Heart left ventricle (tissue), 16 donors: ENCODE results near the gene DZIP1. TPM values are rescaled to one million over a fixed set of nuclear protein-coding genes. Genes with fewer than 3 reads are reported as not detected.
"Not testable (repeated sequence)": the region's sequence is repeated elsewhere in the genome, so short reads cannot be mapped to it uniquely, and the experiment has no call there.

Experiments used
- ATAC-seq, 4 donors: fragments of 200-7000 bp; cut with Tn5 transposase; one replicate each; pipeline ENCODE4 v1.9.1; 2020 to 2022; ENCODE audit warnings: moderate library complexity in 4 of 4, mild to moderate bottlenecking in 3 of 4, moderate number of reproducible peaks in 1 of 4
- DNase-seq, 5 donors: peaks; one replicate each; pipeline ENCODE4 v3.0.0-alpha.2; 2020
- H3K27ac ChIP-seq, 12 donors: fragments of 200-600 bp; sonication (generic) in 4 of 12; one replicate each; pipeline versions ENCODE4 v1.5.0 to v1.8.0; 2016 to 2022; ENCODE audit warnings: mild to moderate bottlenecking in 2 of 12
- H3K27me3 ChIP-seq, 9 donors: fragments of 200-600 bp; sonication (generic) in 2 of 9; one replicate each; pipeline versions ENCODE4 v1.5.1 to v1.8.0; 2016 to 2022; ENCODE audit warnings: mild to moderate bottlenecking in 3 of 9
- H3K36me3 ChIP-seq, 9 donors: fragments of 200-600 bp; sonication (generic) in 2 of 9; one replicate each; pipeline versions ENCODE4 v1.5.0 to v1.8.0; 2018 to 2022; ENCODE audit warnings: mild to moderate bottlenecking in 2 of 9
- H3K4me1 ChIP-seq, 12 donors: fragments of 200-600 bp; sonication (generic) in 4 of 12; one replicate each; pipeline versions ENCODE4 v1.5.0 to v1.8.0; 2016 to 2022; ENCODE audit warnings: mild to moderate bottlenecking in 3 of 12
- H3K4me3 ChIP-seq, 12 donors: fragments of 200-600 bp; sonication (generic) in 4 of 12; one replicate each; pipeline versions ENCODE4 v1.5.0 to v1.8.0; 2017 to 2022; ENCODE audit warnings: mild to moderate bottlenecking in 9 of 12, moderate library complexity in 4 of 12
- H3K9me3 ChIP-seq, 12 donors: fragments of 200-600 bp; sonication (generic) in 4 of 12; one replicate each; pipeline versions ENCODE4 v1.5.0 to v1.8.0; 2016 to 2022; ENCODE audit warnings: mild to moderate bottlenecking in 1 of 12
- POLR2A ChIP-seq, 2 donors: fragments of 450-650 bp; IDR thresholded peaks; one replicate each; pipeline ENCODE4 v1.6.1; 2017; ENCODE audit warnings: antibody characterized with exemption in 2 of 2, mild to moderate bottlenecking in 2 of 2, moderate library complexity in 2 of 2
- WGBS, 4 donors: extraction: QIAGEN DNeasy Blood & Tissue Kit in 2 of 4; methylation state at CpG; one replicate each; pipeline versions ENCODE4 v1.1.5 to v1.1.7; 2013 to 2018; 5-methylcytosine and 5-hydroxymethylcytosine counted together
- intact Hi-C, 10 donors: fragments of 100-400 bp; cut with DNase I; formaldehyde crosslinking; loops; one replicate each; pipeline versions ENCODE4 v1.11.1 to v1.14.2; 2022
- polyA plus RNA-seq, 2 donors: library from polyadenylated mRNA; stranded (reverse); fragments of 200-250 nt; gene quantifications; one replicate each; pipeline ENCODE4 v1.2.3, GENCODE V29; 2013
- total RNA-seq, 9 donors: library from RNA; depleted of rRNA in 2 of 9; stranded (reverse); fragments of >200 nt in 2 of 9; fragmentation: NEBNext Ultra II Directional in 3 of 9; extraction: Animal tissue kit (Norgen Biotek cat#: 25700) in 3 of 9; gene quantifications; one replicate each; pipeline versions ENCODE4 v1.1.0 to v1.2.4, GENCODE V29; 2016 to 2023
- TF ChIP-seq, protein P1 (sequence below), 12 donors: fragments of 200-600 bp; sonication (generic) in 4 of 12; IDR thresholded peaks; one replicate each; pipeline versions ENCODE4 v1.5.0 to v1.8.0; 2018 to 2022; ENCODE audit warnings: antibody characterized with exemption in 12 of 12, mild to moderate bottlenecking in 5 of 12
- donor health status: ischemic (EF 13 %, LVEDD 7.1; RV severe dilation, severe dysfunction).
- donor health status: healthy with polysubstance abuse.
- donor health status: DM: no; HTN: yes; CAD: no.
- donor health status: DM: no; HTN: no; CAD: no.
- donor health status: ischemic (EF 25% LVEDD 6.9; RV normal size, moderate dysfunction).
- donor health status: ischemic (EF 25% LVEDD 5.7; RV mildly dilated, moderate dysfunction).
- donor health status: healthy.
- donor health status: DM: yes; HTN: yes; CAD: no.
- donor health status: ischemic (EF 35%, LVEDD 5.7; RV mildly dilated, moderate dysfunction).
- donor health status: nonischemic (EF 11% LVEDD 7.7; RV severe dilation, severe dysfunction).
- donor health status: DM: yes; HTN: yes; CAD: no.
- donor health status: PGD.
- donor health status: ischemic (EF 29% LVEDD 5.4; RV normal size, mild dysfunction).
- donor health status: nonischemic (EF 23%, LVEDD 6.1; RV moderate dilation, normal function).

DZIP1 gene
- total and polyA plus RNA-seq, 11 donors = 1.9 to 6.9 (median 4.2) TPM

DNA sequence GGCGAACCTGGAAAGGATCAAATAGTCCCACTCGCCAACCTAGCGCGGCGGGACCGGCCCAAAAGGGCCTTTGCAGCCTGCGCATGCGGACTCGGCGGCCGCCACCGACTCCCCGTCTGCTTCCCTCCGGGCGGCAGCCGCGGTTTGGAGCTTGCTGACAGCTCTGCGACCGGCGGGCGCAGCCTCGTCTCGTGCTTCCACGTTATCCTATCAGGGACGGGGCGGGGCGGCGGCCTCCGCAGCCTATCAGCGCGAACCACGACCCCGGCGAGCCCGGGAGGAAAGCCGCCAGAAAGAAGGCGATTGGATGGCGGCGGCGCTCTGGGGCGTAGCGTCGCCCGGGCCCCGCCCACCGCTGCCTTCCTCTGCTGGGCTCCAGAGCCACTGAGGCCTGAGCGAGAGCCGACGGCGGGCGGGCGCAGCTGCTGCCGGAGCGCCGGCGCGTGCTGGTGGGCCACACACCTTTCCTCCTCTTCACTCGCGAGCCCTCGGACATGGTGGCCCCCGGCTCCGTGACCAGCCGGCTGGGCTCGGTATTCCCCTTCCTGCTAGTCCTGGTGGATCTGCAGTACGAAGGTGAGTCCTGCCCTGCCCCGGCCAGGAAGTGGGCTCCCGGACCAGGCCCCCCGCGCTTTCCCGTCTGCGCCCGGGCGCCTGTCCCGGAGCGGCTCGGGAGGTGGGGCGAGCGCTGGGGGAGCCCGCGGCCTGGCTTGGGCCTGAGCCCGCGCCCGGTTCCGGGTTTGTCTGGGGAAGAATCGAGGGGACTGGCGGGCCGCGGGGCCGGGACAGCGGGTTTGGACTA lies 32.5 kb upstream of the DZIP1 start, which contains the start of gene DNAJC3:
Gene DNAJC3 (plus strand): TSS at position 378 of the 802 bp plus-strand sequence. CDS start 117 bp downstream, at position 495.
- no peaks in the 10 kb centered on the region for H3K27me3 ChIP-seq
- intact Hi-C loops = loop anchor here in 1 of 10 donors (10.0 kb wide), 1 partner anchor 88 kb away; no protein-coding TSS in a partner anchor
- DNase-seq (peak; percentile 98 to 100 (median 99)), ATAC-seq (peak; percentile 98 to 99 (median 98))
- 0 to 2% (median 0%) methylated on average over 9 to 90 of the region's 90 CpGs for WGBS, 4 donors
- TF ChIP-seq, protein P1, sequence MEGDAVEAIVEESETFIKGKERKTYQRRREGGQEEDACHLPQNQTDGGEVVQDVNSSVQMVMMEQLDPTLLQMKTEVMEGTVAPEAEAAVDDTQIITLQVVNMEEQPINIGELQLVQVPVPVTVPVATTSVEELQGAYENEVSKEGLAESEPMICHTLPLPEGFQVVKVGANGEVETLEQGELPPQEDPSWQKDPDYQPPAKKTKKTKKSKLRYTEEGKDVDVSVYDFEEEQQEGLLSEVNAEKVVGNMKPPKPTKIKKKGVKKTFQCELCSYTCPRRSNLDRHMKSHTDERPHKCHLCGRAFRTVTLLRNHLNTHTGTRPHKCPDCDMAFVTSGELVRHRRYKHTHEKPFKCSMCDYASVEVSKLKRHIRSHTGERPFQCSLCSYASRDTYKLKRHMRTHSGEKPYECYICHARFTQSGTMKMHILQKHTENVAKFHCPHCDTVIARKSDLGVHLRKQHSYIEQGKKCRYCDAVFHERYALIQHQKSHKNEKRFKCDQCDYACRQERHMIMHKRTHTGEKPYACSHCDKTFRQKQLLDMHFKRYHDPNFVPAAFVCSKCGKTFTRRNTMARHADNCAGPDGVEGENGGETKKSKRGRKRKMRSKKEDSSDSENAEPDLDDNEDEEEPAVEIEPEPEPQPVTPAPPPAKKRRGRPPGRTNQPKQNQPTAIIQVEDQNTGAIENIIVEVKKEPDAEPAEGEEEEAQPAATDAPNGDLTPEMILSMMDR (IDR thresholded peaks at IDR 0.05) = no peak
- TF ChIP-seq POLR2A (IDR thresholded peaks at IDR 0.05) = peak; percentile 74 to 98
- H3K36me3 ChIP-seq = peaks cover 0 to 5% (median 0%) of the 10 kb centered on the region in 9 donors
- peak within 1 kb of the TSS; percentile 89 to 98 (median 95) for H3K27ac ChIP-seq
- peak within 1 kb of the TSS; percentile 79 to 98 (median 89) for H3K4me3 ChIP-seq
- peaks cover 0 to 18% (median under 1%) of the 10 kb centered on the region in 12 donors for H3K9me3 ChIP-seq
- peaks cover 0 to 55% (median 33%) of the 10 kb centered on the region in 12 donors for H3K4me1 ChIP-seq

DNA sequence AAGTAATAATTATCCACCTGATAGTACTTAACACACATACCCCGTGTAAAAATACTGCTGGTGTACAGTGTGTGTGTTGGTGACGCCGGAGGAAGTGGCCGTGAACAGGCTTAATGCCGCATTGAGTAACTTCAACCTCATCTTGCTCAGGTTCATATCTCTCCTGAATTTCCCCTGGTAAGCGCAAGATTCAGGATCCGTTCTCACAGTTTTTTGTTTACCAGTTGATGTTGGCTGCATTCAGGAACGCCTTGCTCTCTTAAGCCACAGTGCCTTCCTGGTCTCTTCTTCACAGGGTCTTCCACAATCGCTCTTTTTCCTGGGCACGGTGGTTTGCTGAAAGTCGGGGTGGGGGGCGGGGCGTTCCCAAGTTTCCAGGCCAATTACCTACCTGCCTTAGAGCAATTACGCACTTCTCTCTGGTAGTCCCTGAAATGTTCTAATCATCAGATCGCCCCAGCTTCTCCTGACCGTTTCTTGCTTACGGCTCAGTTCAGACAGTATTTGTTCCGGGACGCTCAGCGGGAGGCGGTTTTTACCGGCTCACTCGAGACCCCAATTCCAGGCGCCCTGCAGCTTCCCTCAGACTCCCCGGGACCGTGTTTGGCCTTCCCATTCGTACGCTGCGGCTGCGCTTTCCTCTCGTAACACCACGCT lies 31.7 kb upstream of the DZIP1 start:
- 0 to 1% (median 1%) methylated on average over 30 to 32 of the region's 32 CpGs for WGBS, 4 donors
- intact Hi-C loops = loop anchor here in 1 of 10 donors (10.0 kb wide), 1 partner anchor 89 kb away; no protein-coding TSS in a partner anchor
- H3K4me1 ChIP-seq = peaks cover 0 to 51% (median 32%) of the 10 kb centered on the region in 12 donors

DNA sequence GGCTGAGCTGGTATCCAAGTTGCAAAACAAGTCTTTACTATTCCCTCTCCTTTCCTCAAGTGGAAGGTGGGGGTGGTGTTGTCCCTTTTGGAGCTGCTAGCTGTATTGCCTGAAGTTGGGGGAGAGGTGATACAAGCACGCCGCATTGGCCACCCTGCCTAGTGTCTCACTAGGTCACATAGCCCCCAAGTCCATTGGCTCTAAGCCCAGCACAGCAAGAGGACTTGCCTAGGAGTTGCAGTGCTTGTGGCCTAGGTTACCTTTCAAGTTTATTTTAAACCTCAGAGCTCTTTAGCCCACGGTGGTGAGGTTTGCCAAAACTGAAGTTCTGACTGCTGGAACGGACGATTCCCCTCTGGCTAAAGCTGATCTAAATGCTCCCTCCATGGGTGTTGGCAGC lies 27.1 kb upstream of the DZIP1 start:
- 43 to 73% (median 62%) methylated on average over 5 of the region's 5 CpGs for WGBS, 4 donors
- H3K4me1 ChIP-seq = peaks cover 0 to 25% (median 9%) of the 10 kb centered on the region in 12 donors
- peak in 2 of 5 donors; percentile 40 to 58 for DNase-seq
- ATAC-seq = peak in 2 of 4 donors; percentile 35 to 48
- H3K4me3 ChIP-seq = no peak overlapping the region
- H3K27ac ChIP-seq = no peak overlapping the region
- H3K27me3 ChIP-seq = no peaks in the 10 kb centered on the region
- intact Hi-C loops = loop anchor here in 1 of 10 donors (10.0 kb wide), 1 partner anchor 93 kb away; no protein-coding TSS in a partner anchor
- TF ChIP-seq, protein P1 (IDR thresholded peaks at IDR 0.05) = no peak
- no peak for TF ChIP-seq POLR2A (IDR thresholded peaks at IDR 0.05)
- peaks cover 0 to 71% (median 46%) of the 10 kb centered on the region in 12 donors for H3K9me3 ChIP-seq
- H3K36me3 ChIP-seq = peaks cover 0 to 5% (median 0%) of the 10 kb centered on the region in 9 donors

More for the DNA sequence above, 31.7 kb upstream of the DZIP1 start:
- ATAC-seq = no peak
- H3K9me3 ChIP-seq = peaks cover 0 to 25% (median 6%) of the 10 kb centered on the region in 12 donors
- no peaks in the 10 kb centered on the region for H3K27me3 ChIP-seq
- DNase-seq = peak in 1 of 5 donors; percentile 45
- TF ChIP-seq POLR2A (IDR thresholded peaks at IDR 0.05) = no peak
- TF ChIP-seq, protein P1 (IDR thresholded peaks at IDR 0.05) = no peak
- peak overlapping the region; percentile 80 to 98 (median 95) for H3K27ac ChIP-seq
- peak overlapping the region; percentile 79 to 98 (median 89) for H3K4me3 ChIP-seq
- peaks cover 0 to 5% (median 0%) of the 10 kb centered on the region in 9 donors for H3K36me3 ChIP-seq

DNA sequence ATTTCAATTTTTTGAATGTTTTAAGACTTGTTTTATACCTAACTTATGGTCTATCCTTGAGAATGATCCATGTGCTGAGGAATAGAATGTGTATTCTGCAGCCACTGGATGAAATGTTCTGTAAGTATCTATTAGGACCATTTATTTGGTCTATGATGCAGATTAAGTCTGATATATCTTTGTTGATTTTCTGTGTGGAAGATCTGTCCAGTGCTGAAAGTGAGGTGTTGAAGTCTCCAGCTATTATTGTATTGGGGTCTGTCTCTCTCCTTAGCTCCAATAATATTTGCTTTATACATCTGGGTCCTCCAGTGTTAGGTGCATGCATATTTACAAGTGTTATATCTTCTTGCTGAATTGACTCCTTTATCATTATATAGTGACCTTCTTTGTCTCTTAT lies 22.7 kb upstream of the DZIP1 start:
- peaks cover 0 to 84% (median 66%) of the 10 kb centered on the region in 12 donors for H3K9me3 ChIP-seq
- not testable (repeated sequence) for DNase-seq, ATAC-seq, H3K27me3 ChIP-seq, H3K4me1 ChIP-seq, H3K36me3 ChIP-seq, H3K27ac ChIP-seq, H3K4me3 ChIP-seq
- intact Hi-C loops = loop anchor here in 3 of 10 donors (10.0 kb wide), 2 partner anchors 132 to 172 kb away; no protein-coding TSS in a partner anchor
